Fibroblast of the aortic adventitia (primary cell): ENCODE data around the gene CCNE1. TPM values are rescaled to one million over a fixed set of nuclear protein-coding genes. Genes with fewer than 3 reads are reported as not detected.

ENCODE experiments used
- DNase-seq: peaks from one replicate; pipeline ENCODE4 v3.0.0-alpha.2; 2010; ENCODE audit warnings: low read depth
- H3K4me3 ChIP-seq: 2 replicates; pipeline ENCODE4 v1.5.1; 2011; ENCODE audit warnings: low read depth, mild to moderate bottlenecking, control low read depth, low read length, moderate library complexity
- CTCF ChIP-seq: IDR thresholded peaks from 2 replicates; pipeline ENCODE4 v1.5.1; 2011; ENCODE audit warnings: mild to moderate bottlenecking, low read length, control low read depth, inconsistent platforms; ENCODE audit not compliant: insufficient read depth
- total RNA-seq: library from RNA; depleted of rRNA; stranded (reverse); fragments of >200 nt; gene quantifications from 2 replicates; pipeline ENCODE4 v1.2.3, GENCODE V29; 2012; ENCODE audit warnings: low replicate concordance

Gene CCNE1
- total RNA-seq, 1 donor, result 5.6 TPM

- no peak overlapping the region for H3K4me3 ChIP-seq
- TF ChIP-seq CTCF, result no peak
- DNase-seq, result no peak
These were observed 19.3 kb downstream of the CCNE1 start for GRCh38 chr19:29831041-29831548.

GRCh38 chr19:29831686-29832085 is 19.9 kb downstream of the CCNE1 start:
- no peak for TF ChIP-seq CTCF
- DNase-seq, result no peak
- H3K4me3 ChIP-seq, result no peak overlapping the region

GRCh38 chr19:29832801-29833200 is 21.0 kb downstream of the CCNE1 start:
- no peak for DNase-seq
- no peak overlapping the region for H3K4me3 ChIP-seq
- TF ChIP-seq CTCF, result no peak

GRCh38 chr19:29833614-29834261 is 21.9 kb downstream of the CCNE1 start:
- H3K4me3 ChIP-seq, result no peak overlapping the region
- DNase-seq, result no peak
- TF ChIP-seq CTCF, result no peak

GRCh38 chr19:29834991-29835846 is 23.4 kb downstream of the CCNE1 start:
- DNase-seq, result no peak
- H3K4me3 ChIP-seq, result no peak overlapping the region
- TF ChIP-seq CTCF, result no peak

- no peak for TF ChIP-seq CTCF
- H3K4me3 ChIP-seq, result no peak overlapping the region
These were observed 24.6 kb downstream of the CCNE1 start for GRCh38 chr19:29836409-29836825.

More at GRCh38 chr19:29836409-29836825, 24.6 kb downstream of the CCNE1 start:
- DNase-seq, result no peak
